HG03064 (cell line): ENCODE results near the gene CCDC13.
"Not testable (repeated sequence)": the region's sequence is repeated elsewhere in the genome, so short reads cannot be mapped to it uniquely, and the experiment has no call there.

Experiments used
- ATAC-seq: cut with Tn5 transposase; IDR thresholded peaks from one replicate; pipeline ENCODE4 v1.9.1; 2021; ENCODE audit warnings: low read depth; ENCODE audit not compliant: unreplicated experiment

The CCDC13 gene, protein sequence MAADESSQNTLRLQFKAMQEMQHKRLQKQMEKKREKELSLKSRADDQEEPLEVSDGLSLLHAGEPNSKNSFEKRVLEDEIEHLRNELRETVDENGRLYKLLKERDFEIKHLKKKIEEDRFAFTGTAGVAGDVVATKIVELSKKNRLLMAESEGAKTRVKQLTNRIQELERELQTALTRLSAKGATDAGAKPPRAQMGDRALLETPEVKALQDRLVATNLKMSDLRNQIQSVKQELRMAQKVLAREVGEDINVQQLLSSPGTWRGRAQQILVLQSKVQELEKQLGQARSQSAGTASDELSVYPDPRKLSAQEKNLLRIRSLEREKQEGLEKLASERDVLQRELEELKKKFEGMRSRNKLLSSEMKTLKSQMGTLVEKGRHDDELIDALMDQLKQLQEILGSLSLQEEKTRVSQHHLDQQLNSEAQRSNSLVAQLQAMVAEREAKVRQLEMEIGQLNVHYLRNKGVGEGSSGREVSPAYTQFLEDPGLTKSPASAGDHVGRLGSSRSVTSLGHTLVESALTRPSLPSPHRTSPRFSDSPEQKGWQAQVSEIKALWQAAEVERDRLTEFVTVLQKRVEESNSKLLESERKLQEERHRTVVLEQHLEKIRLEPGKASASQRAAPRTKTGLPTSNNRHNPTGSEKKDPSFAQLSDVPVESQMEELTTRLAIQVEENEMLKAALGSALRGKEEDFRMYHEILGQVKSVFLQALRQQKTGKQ

GRCh38 chr3:42772670-42773408 is at the start of gene CCDC13:
TSS of gene CCDC13 (minus strand) at chr3:42773253. CDS start at chr3:42758345, 14,908 bp downstream.
- peak; percentile 99 for ATAC-seq

DNA sequence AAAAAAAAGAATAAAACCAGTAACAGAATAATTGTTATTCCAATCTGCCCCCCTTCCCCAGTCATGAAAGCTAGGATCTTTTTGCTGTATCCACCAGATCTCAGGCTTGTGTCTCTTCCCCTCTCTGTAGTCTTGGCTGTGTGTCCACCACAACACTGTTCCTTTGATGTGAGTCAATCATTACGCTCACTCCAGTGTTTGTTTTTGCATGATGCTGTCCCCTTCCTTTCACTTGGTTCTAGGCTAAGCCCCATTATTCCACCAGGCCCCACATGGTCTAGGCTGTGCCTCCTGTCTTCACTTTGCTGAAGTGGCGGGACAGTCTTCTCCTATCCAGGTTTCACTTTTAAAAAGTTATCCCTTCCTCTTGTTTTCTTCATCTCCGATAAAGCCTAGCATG is 49.8 kb upstream of the CCDC13 start:
- ATAC-seq, result no peak

- no peak for ATAC-seq
These were observed 47.6 kb upstream of the CCDC13 start for GRCh38 chr3:42820746-42821051.

DNA sequence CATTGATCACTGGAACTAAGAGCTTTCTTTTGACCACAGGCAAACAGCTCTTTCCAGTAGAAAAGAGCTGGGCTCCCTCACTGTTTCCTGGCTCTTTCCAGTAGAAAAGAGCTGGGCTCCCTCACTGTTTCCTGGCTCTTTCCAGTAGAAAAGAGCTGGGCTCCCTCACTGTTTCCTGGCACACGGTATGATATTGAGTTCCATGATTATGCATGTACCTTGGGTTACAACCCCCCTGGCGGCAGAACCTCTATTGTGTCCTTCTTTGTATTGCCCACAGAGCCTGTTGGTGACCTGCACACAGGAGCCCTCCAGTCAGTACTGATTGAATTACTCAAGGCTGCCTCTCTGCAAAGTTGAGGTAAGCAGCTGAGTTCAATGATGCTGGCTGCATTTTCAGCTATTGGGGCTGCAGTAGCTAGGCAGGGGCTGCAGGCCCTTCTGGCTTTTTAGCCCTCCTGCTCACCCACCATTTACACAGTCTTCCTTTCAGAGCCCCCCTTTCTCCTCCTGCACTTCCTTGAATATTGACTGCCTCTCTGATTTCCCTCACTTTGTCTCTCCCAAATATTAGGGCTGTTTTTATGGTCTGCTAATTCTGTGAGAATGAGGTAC is 46.4 kb upstream of the CCDC13 start:
- ATAC-seq, result no peak

DNA sequence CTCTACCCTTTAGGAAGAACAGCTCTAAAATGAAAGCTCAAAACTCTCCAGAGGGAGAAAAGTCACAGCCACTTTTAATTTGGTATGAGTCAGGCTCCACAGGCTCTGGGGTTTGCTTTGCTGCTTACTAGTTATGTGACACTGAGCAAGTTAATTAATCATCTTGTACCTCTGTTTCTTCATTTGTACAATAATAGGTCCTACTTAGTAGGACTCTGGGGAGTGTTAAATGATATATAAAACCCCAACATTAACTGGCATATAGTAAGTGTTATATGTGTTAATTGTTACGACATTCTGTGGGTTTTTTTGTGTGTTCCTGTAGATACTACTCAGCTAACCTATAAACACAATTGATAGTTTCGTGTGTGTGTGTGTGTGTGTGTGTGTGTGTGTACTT is 42.8 kb upstream of the CCDC13 start:
- no peak for ATAC-seq

DNA sequence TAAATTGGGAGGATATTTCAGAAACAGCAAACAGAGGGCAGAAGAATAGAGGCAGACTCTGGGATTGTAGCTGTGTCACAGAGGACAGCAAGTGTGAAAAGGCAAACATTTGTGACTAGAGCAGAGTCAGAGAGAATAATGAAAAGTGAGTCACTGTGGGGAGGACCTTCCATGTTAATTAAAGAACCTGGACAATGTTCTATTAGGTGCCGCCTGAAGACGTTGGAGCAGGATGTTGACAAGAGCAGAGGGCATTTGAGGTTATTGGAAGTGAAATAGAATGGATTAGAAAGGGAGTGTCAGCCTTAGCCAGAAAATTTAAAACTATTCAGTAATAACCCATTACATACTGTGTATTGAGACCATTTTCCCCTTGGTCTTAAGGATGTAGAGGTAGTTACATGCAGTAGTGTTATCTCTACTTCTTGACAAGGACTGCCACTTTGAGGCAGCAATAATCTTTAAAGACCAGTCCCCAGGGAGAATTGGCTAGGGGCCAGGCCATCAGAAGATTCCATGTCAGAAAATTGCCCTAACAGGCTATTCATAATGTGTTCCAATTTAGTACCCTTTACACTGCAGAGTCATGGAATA is 42.0 kb upstream of the CCDC13 start:
- ATAC-seq, result no peak

GRCh38 chr3:42814246-42814645 is 41.2 kb upstream of the CCDC13 start:
- no peak for ATAC-seq

GRCh38 chr3:42811118-42811883 is 38.2 kb upstream of the CCDC13 start:
- not testable (repeated sequence) for ATAC-seq

DNA sequence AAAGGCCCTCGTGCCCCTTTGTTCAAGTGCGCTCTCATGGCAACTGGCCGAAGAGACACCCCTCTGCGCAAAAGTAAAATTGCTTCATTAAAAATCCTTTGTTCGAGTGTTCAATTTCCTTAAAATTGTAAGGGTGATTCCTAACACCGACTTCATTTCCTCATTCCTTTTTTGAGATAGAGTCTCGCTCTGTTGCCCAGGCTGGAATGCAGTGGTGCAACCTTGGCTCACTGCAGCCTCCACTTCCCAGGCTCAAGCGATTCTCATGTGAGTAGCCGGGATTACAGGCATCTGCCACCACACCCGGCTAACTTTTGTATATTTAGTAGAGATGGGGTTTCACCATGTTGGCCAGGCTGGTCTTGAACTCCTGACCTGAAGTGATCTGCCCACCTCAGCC is 37.7 kb upstream of the CCDC13 start:
- ATAC-seq, result not testable (repeated sequence)

DNA sequence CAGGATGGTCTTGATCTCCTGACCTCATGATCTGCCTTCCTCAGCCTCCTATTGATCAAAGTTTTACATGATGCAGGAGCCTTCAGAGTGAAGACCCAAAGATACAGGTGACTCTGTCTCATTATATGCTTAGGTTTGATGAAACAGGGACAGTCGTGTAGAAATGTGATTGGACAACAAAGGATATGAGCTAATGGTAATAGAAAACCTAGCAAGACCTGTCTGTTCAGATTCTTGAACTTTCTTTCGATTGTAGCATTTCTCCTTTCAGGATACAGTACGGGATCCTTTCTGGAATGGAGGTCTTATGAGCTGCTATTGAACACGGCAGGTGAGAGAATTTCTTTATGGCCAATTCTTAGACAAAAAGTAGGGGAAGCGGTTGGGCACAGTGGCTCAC is 36.1 kb upstream of the CCDC13 start, which contains the start of gene ACKR2:
Gene ACKR2, plus strand, starts transcription at position 244 of the 400 bp plus-strand sequence. CDS start 55,058 bp downstream, outside the sequence.
- no peak for ATAC-seq

DNA sequence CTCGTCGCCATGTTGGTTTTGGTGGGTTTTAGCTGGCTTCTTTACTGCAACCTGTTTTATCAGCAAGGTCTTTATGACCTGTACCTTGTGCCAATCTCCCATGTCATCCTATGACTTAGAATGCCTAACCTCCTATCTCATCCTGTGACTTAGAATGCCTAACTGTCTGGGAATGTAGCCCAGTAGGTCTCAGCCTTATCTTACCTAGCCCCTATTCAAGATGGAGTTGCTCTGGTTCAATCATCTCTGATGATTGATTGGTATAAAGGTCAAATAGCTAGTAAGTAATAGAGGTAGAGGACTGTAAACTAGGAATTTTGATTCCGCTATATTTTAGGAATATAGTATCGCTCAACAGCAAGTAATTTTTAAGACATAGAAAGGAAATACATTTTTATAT is 34.9 kb upstream of the CCDC13 start:
- no peak for ATAC-seq

GRCh38 chr3:42805141-42805821 is 32.2 kb upstream of the CCDC13 start:
- no peak for ATAC-seq

DNA sequence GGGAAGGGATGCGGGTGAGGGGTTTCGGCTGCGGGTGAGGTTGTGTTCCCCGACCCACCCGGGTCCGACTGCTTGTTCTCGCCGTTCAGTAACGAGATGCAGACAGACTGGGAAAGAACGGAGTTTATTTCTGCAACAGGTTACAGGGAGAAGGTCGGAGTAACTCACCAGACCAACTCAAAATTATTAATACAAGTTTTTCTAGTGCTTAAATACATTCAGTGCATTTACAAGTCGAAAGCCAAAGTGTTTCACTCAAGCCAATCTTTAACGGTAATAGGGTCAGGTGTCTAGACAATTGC is 31.7 kb upstream of the CCDC13 start:
- ATAC-seq, result no peak

GRCh38 chr3:42804106-42804830 is 31.2 kb upstream of the CCDC13 start, which contains the start of gene HIGD1A:
TSS of gene HIGD1A (minus strand) at chr3:42804490. CDS start at chr3:42794253, 10,237 bp downstream.
- peak; percentile 99 for ATAC-seq

GRCh38 chr3:42803414-42804105 is 30.5 kb upstream of the CCDC13 start:
- ATAC-seq, result peak; percentile 13

DNA sequence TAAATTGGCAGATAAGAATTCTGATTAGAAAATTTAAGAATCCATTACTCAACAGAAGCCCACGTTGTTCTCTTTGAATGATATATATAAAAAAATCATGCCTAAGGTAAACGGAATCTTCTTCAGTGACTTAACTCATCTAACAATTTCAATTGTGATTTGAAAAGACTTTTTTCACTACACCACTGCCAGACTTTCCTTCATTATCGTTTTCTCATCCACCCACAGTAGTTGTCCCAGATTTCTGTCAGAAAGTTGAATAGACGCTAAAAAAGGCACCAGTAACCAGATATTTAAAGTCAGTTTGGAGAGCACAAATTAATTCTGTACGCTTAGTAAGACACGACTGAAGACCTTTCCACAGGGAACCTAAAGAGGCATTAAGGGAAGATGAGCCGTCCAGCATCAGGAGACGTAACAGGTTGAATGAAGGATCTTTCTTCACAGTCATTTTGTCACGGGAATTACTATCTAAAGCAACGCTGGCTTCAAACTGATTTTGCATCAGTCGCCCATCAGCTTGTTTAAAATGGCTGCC is 29.9 kb upstream of the CCDC13 start:
- no peak for ATAC-seq

DNA sequence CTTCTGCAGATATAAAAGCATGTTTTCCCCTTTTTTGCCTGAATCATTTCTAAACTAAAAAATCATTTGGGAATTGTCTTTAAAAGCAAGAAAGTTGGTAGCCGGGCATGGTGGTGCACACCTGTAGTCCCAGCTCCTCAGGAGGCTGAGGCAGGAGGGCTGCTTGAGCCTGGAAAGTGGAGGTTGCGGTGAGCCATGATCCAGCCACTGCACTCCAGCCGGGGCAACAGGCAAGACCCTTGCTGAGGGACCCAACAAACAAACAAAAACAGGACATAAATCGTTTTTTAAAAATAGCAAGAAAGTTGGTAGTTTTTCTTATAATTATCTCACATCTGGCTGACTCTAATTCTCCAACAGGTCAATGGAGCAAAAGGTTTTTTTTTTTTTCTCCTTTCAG is 28.7 kb upstream of the CCDC13 start:
- ATAC-seq, result no peak
